Stimulated activated CD4-positive, alpha-beta T cell treated with anti-CD3 and anti-CD28 coated beads, Interleukin-15, amount 100 ng/mL, for 1 hour (primary cell): ENCODE data around the gene KIFBP.
"Not testable (repeated sequence)": the region's sequence is repeated elsewhere in the genome, so short reads cannot be mapped to it uniquely, and the experiment has no call there.

Source experiments
- DNase-seq, 2 donors: peaks; one replicate each; pipeline ENCODE4 v3.0.0-alpha.2; 2020; ENCODE audit warnings: low read depth in 1 of 2, low spot score in 1 of 2

The KIFBP gene

DNA sequence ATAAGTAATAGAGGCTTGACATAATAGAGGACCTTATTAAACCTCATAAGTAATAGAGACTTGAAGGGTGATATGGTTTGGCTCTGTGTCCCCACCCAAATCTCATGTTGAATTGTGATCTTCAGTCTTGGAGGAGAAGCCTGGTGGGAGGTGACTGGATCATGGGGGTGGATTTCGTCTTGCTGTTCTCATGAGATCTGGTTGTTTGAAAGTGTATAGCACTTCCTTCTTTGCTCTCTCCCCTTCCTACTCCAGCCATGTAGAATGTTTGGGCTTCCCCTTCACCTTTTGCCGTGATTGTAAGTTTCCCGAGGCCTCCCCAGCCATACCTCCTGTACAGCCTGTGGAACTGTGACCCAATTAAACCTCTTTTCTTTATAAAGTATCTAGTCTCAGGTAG, 8.6 kb downstream of the KIFBP start:
- no peak for DNase-seq

DNA sequence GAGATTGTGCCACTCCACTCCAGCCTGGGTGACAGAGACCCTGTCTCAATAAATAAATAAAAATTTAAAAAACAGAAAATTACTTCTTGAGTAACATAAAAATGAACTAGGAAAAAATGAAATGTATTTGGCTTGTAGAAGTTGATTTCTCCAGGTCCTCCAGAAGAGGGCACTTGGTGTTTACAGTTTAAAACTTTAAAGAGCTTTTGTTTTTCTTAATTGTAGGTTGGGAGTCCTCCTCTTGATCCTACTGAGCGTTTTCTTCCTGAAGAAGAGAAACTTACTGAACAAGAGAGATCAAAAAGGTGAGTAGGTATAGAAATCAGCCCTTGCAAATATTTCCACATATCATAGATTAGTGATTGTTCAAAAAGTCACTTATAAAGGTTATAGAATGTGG, 16.2 kb downstream of the KIFBP start:
- DNase-seq, result no peak

DNA sequence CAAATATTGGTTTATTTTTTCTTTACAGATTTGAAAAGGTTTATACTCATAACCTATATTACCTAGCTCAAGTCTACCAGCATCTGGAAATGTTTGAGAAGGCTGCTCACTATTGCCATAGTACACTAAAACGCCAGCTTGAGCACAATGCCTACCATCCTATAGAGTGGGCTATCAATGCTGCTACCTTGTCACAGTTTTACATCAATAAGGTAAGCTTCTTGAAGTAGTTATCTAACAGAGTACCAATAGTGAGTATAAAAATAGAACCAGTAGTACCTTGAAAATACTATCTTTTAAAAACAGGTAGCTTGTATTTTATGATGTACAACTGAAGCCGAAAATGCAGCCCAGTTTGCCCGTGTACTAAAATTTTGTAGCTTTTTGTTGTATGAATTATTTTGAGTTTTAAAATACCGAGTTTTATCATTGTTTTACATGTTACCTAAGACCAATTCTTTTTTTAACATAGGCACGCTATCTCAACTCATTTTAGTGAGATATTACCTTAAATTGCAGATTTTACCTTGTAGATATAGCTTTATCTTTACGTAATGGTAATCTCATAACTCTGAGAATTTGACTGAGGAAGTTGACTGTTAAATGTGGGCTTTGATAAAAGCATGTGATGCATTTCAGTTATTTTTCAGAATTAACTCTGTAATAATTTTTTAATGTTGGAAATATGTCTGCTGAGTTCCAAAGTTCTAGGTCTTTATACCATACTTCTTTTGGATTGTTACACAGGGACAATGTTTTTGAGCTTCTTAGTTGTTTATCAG, 17.3 kb downstream of the KIFBP start:
- DNase-seq, result no peak

- DNase-seq, result no peak
Observed at GRCh38 chr10:69007260-69007659, 18.7 kb downstream of the KIFBP start.

DNA sequence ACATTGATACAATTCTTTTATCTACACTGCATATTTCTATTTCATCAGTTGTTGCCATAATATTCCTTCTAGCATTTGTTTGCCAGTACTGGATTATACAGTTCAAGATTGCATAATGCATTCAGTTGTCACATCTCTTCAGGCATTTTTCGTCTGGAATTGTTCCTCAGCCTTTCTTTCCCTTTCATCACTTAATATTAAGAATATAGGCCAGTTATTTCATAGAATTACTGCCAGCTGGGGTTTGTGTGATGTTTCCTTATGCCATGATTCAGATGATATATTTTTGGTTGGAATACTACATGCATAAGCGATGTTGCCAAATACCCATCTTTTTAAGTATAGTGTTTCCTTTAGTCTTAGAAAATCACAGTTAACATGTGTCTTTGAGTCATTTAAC, 20.8 kb downstream of the KIFBP start:
- no peak for DNase-seq

- no peak for DNase-seq
Observed at GRCh38 chr10:69010151-69010640, 21.6 kb downstream of the KIFBP start.

GRCh38 chr10:69012778-69013177, 24.2 kb downstream of the KIFBP start:
- not testable (repeated sequence) for DNase-seq

DNA sequence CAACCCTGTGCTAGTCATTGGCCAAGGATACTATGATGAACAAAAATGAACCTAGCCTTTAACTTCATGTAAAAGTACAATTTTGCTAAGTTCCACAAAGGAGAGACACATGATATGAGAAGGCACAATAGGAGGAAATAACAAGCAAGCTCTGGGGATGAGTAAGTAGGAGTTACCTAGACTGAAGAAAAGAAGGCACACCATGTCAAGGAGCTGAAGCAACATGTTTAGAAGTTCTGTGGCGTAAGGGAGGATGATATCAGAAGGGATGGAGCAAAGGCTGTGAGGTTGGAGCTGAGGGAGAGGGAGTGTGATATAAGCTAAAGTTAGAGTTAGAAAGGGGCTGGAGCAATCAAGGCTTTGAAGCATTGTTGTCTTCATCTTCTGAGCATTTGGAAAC, 25.6 kb downstream of the KIFBP start:
- DNase-seq, result no peak

GRCh38 chr10:69018613-69019012, 30.0 kb downstream of the KIFBP start:
- no peak for DNase-seq

DNA sequence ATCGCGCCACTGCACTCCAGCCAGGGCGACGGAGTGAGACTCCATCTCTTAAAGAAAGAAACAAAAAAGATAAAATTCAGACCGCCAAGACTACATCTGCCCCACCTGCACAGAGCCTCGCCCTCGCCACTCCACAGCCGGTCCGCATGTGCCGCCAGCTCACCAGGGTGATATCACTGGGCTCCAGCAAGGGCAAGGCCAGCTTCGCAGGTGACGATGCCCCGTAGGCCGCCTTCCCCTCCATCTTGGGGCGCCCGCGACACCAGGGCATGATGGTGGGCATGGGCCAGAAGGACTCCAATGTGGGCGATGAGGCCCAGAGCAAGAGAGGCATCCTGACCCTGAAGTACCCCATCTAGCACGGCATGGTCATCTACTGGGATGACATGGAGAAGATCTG, 34.0 kb downstream of the KIFBP start:
- no peak for DNase-seq

- DNase-seq, result no peak
Observed at GRCh38 chr10:69025370-69025896, 36.8 kb downstream of the KIFBP start.

- DNase-seq, result no peak
Observed at GRCh38 chr10:69033256-69033655, 44.7 kb downstream of the KIFBP start.

- no peak for DNase-seq
Observed at GRCh38 chr10:69037489-69037888, 48.9 kb downstream of the KIFBP start.

DNA sequence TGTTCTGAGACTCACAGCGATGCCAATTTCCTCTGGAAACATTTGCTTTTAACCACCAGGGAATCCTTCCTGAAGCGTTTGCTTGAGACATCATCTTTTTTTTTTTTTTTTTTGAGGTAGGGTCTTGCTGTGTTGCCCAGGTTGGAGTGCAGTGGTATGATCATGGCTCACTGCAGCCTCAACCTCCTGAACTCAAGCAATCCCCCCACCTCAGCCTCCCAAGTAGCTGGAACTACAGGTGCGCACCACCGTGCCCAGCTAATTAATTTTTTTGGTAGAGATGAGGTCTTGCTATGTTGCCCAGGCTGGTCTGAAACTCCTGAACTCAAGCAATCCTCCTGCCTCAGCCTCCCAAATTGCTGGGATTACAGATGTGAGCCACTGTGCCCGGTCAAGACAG, 52.3 kb downstream of the KIFBP start:
- DNase-seq, result not testable (repeated sequence)

GRCh38 chr10:69042417-69042816, 53.8 kb downstream of the KIFBP start:
- DNase-seq, result no peak

GRCh38 chr10:69042838-69043237, 54.2 kb downstream of the KIFBP start:
- no peak for DNase-seq

DNA sequence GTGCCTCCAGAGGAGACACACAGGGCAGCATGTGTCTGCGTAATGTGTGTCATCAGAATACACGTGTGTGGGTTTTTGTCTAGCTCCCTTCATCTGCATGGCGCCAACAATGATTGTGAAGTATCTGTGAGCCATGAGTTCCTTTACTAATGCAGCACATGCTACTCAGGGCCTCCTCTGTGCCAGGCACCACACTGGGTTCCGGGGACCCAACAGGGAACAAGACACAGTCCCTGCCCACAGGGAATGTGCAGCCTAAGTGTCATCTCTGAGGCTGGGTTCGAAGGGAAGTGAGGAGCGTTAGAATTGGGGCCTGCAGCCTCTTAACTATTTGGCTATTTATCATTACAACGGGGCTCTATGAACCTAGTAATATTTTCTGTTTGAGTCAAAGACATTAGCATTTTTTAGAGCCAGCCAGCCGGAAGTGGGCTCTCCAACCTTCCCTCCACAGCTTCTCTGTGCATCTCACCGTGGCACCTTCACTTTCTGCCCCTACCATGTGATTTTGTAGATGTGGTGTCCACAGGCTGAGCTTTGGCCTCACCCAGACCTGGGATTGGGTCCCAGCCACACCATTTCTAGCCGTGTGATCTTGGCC, 55.4 kb downstream of the KIFBP start:
- no peak for DNase-seq

GRCh38 chr10:69044546-69044945, 55.9 kb downstream of the KIFBP start:
- DNase-seq, result no peak

DNA sequence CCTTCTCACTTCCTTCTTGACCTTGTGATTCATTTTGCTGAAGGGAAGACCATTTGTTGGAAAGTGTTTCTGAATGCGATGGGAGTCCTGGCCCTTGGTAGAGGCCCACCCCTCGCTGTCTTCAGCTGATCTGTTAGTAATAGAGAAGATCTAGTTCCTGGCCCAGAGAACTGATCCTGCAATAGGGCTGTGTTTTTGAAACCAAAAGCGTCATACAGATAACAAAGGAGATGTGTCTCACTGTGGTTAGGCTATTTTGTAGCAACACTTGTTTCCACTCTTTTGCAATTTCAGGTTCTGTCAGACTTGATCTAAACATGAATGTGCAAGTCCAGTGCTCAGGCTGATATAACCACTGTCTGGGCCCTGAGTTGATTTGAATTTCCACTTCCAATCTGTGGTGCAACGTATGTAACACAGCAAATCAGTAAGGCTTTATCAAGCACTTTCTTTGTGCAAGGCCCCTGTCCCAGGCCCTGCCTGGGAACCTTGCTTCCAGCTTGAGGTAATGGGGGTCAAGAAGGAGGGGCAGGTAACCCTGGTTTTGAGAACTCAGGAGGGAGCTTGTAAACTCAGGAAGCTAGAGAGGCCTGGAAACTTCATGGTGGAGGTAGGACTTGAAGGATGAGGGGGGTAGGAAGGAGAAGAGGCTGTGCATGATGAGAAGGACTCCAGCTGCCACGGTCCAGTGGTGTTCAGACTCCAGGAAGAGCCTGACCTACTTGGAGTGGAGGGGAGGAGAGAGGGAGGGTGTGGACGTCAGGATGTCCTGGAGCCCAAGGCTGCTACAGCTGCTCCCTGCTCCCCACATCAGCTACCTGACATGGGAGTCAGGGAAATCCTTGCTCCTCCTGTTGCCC, 57.1 kb downstream of the KIFBP start:
- no peak for DNase-seq

- DNase-seq, result no peak
Observed at GRCh38 chr10:69047111-69047832, 58.7 kb downstream of the KIFBP start.

- DNase-seq, result no peak
Observed at GRCh38 chr10:69048103-69048502, 59.5 kb downstream of the KIFBP start.
